Stomach smooth muscle (tissue), 2 donors: ENCODE results near the gene ARHGEF28.

Experiments
- H3K27ac ChIP-seq: one replicate; pipeline ENCODE4 v1.7.0; 2013; ENCODE audit warnings: mild to moderate bottlenecking, low read length, inconsistent platforms
- H3K27me3 ChIP-seq, 2 donors: one replicate each; pipeline ENCODE4 v1.7.0; 2013; ENCODE audit warnings: low read length in 2 of 2; ENCODE audit not compliant: insufficient read depth in 2 of 2, control insufficient read depth in 1 of 2
- H3K36me3 ChIP-seq, 2 donors: one replicate each; pipeline ENCODE4 v1.7.0; 2013; ENCODE audit warnings: low read length in 2 of 2; ENCODE audit not compliant: control insufficient read depth in 2 of 2, insufficient read depth in 2 of 2
- H3K4me1 ChIP-seq: one replicate; pipeline ENCODE4 v1.7.0; 2013; ENCODE audit warnings: low read length; ENCODE audit not compliant: control insufficient read depth, insufficient read depth
- H3K4me3 ChIP-seq, 2 donors: one replicate each; pipeline ENCODE4 v1.7.0; 2013; ENCODE audit warnings: low read length in 2 of 2
- H3K9ac ChIP-seq, 2 donors: one replicate each; pipeline ENCODE4 v1.7.0; 2013; ENCODE audit warnings: low read length in 2 of 2, mild to moderate bottlenecking in 1 of 2
- H3K9me3 ChIP-seq, 2 donors: one replicate each; pipeline ENCODE4 v1.7.0; 2013; ENCODE audit warnings: low read length in 2 of 2; ENCODE audit not compliant: control insufficient read depth in 2 of 2
- donor health status: healthy.
- donor health status: Pancreatic carcinoma.

ARHGEF28 gene

GRCh38 chr5:73638344-73639095 is 12.5 kb downstream of the ARHGEF28 start:
- no peak overlapping the region for H3K9ac ChIP-seq
- H3K4me1 ChIP-seq: no peaks in the 10 kb centered on the region
- no peak overlapping the region for H3K27ac ChIP-seq
- H3K27me3 ChIP-seq: no peaks in the 10 kb centered on the region
- no peaks in the 10 kb centered on the region for H3K9me3 ChIP-seq
- no peaks in the 10 kb centered on the region for H3K36me3 ChIP-seq
- H3K4me3 ChIP-seq: no peak overlapping the region

GRCh38 chr5:73640861-73641320 is 14.9 kb downstream of the ARHGEF28 start:
- Histone ChIP-seq H3K4me3 (no peak overlapping the region), H3K9ac (no peak overlapping the region), H3K9me3 (no peaks in the 10 kb centered on the region), H3K27me3 (no peaks in the 10 kb centered on the region), H3K36me3 (no peaks in the 10 kb centered on the region), H3K27ac (no peak overlapping the region), H3K4me1 (no peaks in the 10 kb centered on the region)

DNA sequence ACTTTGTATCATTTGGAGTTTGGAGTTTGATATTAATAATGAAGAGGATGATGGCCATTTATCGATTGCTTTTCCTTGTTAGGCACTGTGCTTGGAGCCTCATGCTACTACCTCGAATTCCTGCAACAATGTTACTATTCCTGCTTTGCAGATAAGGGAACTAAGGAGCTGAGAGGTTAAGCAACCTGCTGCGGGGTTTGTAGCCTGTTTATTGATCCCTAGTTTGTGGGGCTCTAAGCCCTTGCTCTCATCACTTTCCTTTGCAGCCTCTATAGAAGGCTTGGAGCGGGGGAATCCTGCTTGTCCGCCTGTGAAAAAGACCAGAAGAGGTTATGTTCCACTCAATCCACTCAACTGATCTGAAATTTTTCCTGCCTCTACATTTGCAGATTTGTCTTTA is 15.8 kb downstream of the ARHGEF28 start:
- Histone ChIP-seq H3K9ac (no peak overlapping the region), H3K4me3 (no peak overlapping the region), H3K9me3 (no peaks in the 10 kb centered on the region), H3K27me3 (no peaks in the 10 kb centered on the region), H3K4me1 (no peaks in the 10 kb centered on the region), H3K36me3 (no peaks in the 10 kb centered on the region), H3K27ac (no peak overlapping the region)

GRCh38 chr5:73642344-73642743 is 16.3 kb downstream of the ARHGEF28 start:
- H3K27me3 ChIP-seq: no peaks in the 10 kb centered on the region
- no peak overlapping the region for H3K9ac ChIP-seq
- H3K4me3 ChIP-seq: no peak overlapping the region
- no peaks in the 10 kb centered on the region for H3K36me3 ChIP-seq
- no peak overlapping the region for H3K27ac ChIP-seq
- H3K4me1 ChIP-seq: no peaks in the 10 kb centered on the region
- H3K9me3 ChIP-seq: no peaks in the 10 kb centered on the region

GRCh38 chr5:73644385-73644963 is 18.5 kb downstream of the ARHGEF28 start:
- Histone ChIP-seq H3K36me3 (no peaks in the 10 kb centered on the region), H3K27ac (no peak overlapping the region), H3K4me1 (no peaks in the 10 kb centered on the region), H3K4me3 (no peak overlapping the region), H3K9ac (no peak overlapping the region), H3K27me3 (no peaks in the 10 kb centered on the region), H3K9me3 (no peaks in the 10 kb centered on the region)

DNA sequence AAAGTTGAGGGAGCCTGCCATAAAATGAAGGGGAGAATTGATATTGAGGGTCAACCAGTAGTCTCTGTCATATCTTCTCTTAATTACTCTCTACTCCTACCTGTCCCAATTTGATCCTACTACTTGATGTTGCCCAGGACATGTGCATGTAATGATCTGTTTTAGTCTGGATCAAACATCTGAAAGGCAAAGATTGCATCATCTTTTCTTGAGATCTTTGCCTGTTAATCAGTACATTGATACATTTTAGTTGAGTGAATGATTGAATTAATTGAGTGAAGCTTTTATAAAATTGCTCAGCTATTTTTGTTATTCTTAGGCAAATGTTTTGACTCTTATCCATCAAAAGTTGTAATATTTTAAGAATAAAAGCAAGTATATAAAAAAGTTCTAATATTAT is 21.7 kb downstream of the ARHGEF28 start:
- no peak overlapping the region for H3K9ac ChIP-seq
- no peak overlapping the region for H3K4me3 ChIP-seq
- H3K36me3 ChIP-seq: no peaks in the 10 kb centered on the region
- H3K27ac ChIP-seq: no peak overlapping the region
- no peaks in the 10 kb centered on the region for H3K4me1 ChIP-seq
- no peaks in the 10 kb centered on the region for H3K9me3 ChIP-seq
- H3K27me3 ChIP-seq: no peaks in the 10 kb centered on the region

GRCh38 chr5:73648515-73648914 is 22.5 kb downstream of the ARHGEF28 start:
- Histone ChIP-seq H3K27me3 (no peaks in the 10 kb centered on the region), H3K36me3 (no peaks in the 10 kb centered on the region), H3K9ac (no peak overlapping the region), H3K4me1 (no peaks in the 10 kb centered on the region), H3K9me3 (no peaks in the 10 kb centered on the region), H3K27ac (no peak overlapping the region), H3K4me3 (no peak overlapping the region)

- H3K9me3 ChIP-seq: no peaks in the 10 kb centered on the region
- H3K9ac ChIP-seq: no peak overlapping the region
- H3K27ac ChIP-seq: no peak overlapping the region
- no peak overlapping the region for H3K4me3 ChIP-seq
- H3K36me3 ChIP-seq: no peaks in the 10 kb centered on the region
- H3K27me3 ChIP-seq: no peaks in the 10 kb centered on the region
- H3K4me1 ChIP-seq: no peaks in the 10 kb centered on the region
These were observed 23.9 kb downstream of the ARHGEF28 start for GRCh38 chr5:73649926-73650325.

DNA sequence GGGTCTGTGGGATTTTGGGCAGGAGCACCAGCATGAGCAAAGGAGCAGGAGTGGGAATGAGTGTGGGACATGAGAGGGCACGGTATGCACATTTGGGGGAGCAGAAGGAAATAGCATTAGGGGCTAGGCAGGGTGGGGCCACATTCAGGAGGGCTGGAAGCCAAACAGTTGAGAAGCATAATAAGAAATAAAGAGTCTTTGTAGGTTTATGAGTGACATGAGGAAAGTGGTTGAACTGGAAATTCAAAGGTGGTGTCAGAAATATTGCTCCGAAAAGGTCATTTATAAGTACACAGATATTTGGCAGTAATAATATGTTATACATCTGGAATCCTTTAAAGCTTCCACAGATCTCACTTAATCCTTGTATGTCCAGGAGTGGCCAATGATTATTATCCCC is 26.4 kb downstream of the ARHGEF28 start:
- no peaks in the 10 kb centered on the region for H3K27me3 ChIP-seq
- H3K4me1 ChIP-seq: no peaks in the 10 kb centered on the region
- no peak overlapping the region for H3K4me3 ChIP-seq
- no peak overlapping the region for H3K9ac ChIP-seq
- H3K9me3 ChIP-seq: no peaks in the 10 kb centered on the region
- H3K27ac ChIP-seq: no peak overlapping the region
- no peaks in the 10 kb centered on the region for H3K36me3 ChIP-seq

DNA sequence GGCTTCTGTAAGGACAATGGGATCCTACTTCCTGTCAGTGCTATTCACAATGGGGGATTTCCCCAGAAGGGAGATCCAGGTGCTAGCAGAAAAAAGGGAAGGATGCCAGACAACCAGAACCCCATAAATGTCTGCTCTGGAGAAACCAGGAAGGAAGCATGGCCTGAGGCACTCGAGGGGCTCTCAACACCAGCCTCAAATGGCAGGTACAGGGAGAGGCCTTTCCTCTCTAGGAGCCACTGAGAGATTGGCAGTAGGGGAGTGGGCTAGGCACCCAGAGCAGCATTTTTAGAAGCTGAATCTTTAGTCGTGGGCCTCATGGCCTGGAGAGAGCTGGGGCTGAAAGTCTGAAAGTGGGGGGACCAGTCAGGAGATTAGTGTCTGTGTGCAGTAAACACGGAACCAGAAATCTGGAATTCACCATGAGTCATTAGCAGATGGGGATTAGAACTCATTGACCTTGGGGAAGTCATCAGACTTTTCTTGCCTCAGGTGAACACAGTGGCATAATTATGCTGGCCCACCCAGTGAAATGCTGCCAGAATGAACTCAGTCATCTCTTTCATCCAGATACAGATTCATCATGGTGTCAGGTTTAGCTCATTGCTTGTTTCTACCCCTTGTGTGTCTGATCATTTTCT is 28.3 kb downstream of the ARHGEF28 start:
- H3K27ac ChIP-seq: no peak overlapping the region
- no peaks in the 10 kb centered on the region for H3K4me1 ChIP-seq
- H3K9ac ChIP-seq: no peak overlapping the region
- no peaks in the 10 kb centered on the region for H3K27me3 ChIP-seq
- no peaks in the 10 kb centered on the region for H3K9me3 ChIP-seq
- H3K36me3 ChIP-seq: no peaks in the 10 kb centered on the region
- no peak overlapping the region for H3K4me3 ChIP-seq

DNA sequence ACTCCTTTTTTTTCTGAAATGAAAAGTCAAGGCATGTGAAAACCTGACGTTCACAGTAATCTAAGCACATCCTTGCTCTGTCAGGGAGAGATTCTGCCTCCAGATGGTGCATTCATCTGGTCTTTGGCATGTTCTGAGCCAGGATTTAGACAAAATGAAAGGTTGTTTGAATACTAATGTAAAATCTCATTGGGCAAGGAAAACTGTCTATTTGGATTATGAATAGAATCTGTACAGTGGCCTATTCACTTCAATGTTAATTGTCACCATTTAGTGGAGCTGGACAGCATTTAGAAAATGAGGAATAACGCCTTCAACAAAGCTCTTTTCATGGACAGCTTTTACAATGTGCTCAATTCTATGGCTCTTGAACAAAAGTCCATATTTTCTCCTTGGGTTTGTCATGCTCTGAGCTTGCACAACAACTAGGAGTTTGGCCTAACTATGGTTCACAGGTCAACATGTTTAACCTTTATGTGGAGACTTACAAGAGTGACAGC is 28.9 kb downstream of the ARHGEF28 start:
- Histone ChIP-seq H3K9ac (no peak overlapping the region), H3K4me3 (no peak overlapping the region), H3K36me3 (no peaks in the 10 kb centered on the region), H3K9me3 (no peaks in the 10 kb centered on the region), H3K4me1 (no peaks in the 10 kb centered on the region), H3K27me3 (no peaks in the 10 kb centered on the region), H3K27ac (no peak overlapping the region)
